Stimulated activated CD8-positive, alpha-beta memory T cell treated with anti-CD3 and anti-CD28 coated beads, Interleukin-2, amount 100 ng/mL, for 1 hour (primary cell): ENCODE results near the gene LGALS14.
"Not testable (repeated sequence)": the region's sequence is repeated elsewhere in the genome, so short reads cannot be mapped to it uniquely, and the experiment has no call there.

ENCODE experiments used
- DNase-seq, 2 donors: peaks; one replicate each; pipeline ENCODE4 v3.0.0-alpha.2; 2020; ENCODE audit warnings: low read depth in 2 of 2

LGALS14 gene

GRCh38 chr19:39704181-39705044 is at the start of gene LGALS14:
TSS of gene LGALS14 (plus strand) at chr19:39704481. CDS start at chr19:39704529, 48 bp downstream.
- no peak for DNase-seq

GRCh38 chr19:39655613-39656012 is 48.7 kb upstream of the LGALS14 start, which contains the start of gene LGALS16:
TSS of gene LGALS16 (plus strand) at chr19:39655913. CDS start at chr19:39655962, 49 bp downstream.
- no peak for DNase-seq

GRCh38 chr19:39659791-39660190 is 44.5 kb upstream of the LGALS14 start:
- DNase-seq: no peak

GRCh38 chr19:39660661-39661060 is 43.6 kb upstream of the LGALS14 start:
- no peak for DNase-seq

GRCh38 chr19:39661565-39661964 is 42.7 kb upstream of the LGALS14 start:
- no peak for DNase-seq

GRCh38 chr19:39669860-39670259 is 34.4 kb upstream of the LGALS14 start:
- not testable (repeated sequence) for DNase-seq

- DNase-seq: no peak
Observed at GRCh38 chr19:39670998-39671397, 33.3 kb upstream of the LGALS14 start.

- no peak for DNase-seq
Observed at GRCh38 chr19:39671739-39672363, 32.4 kb upstream of the LGALS14 start.

- DNase-seq: no peak
Observed at GRCh38 chr19:39672473-39672872, 31.8 kb upstream of the LGALS14 start.

- DNase-seq: not testable (repeated sequence)
Observed at GRCh38 chr19:39673862-39674261, 30.4 kb upstream of the LGALS14 start.

- no peak for DNase-seq
Observed at GRCh38 chr19:39676004-39676403, 28.3 kb upstream of the LGALS14 start.

GRCh38 chr19:39677961-39678889 is 26.1 kb upstream of the LGALS14 start:
- no peak for DNase-seq

GRCh38 chr19:39679056-39679790 is 25.1 kb upstream of the LGALS14 start:
- no peak for DNase-seq

GRCh38 chr19:39679791-39680168 is 24.5 kb upstream of the LGALS14 start:
- no peak for DNase-seq

GRCh38 chr19:39680593-39680992 is 23.7 kb upstream of the LGALS14 start:
- no peak for DNase-seq

- no peak for DNase-seq
Observed at GRCh38 chr19:39681416-39681815, 22.9 kb upstream of the LGALS14 start.

- no peak for DNase-seq
Observed at GRCh38 chr19:39684267-39684666, 20.0 kb upstream of the LGALS14 start.

- DNase-seq: no peak
Observed at GRCh38 chr19:39686739-39687138, 17.5 kb upstream of the LGALS14 start.

- DNase-seq: not testable (repeated sequence)
Observed at GRCh38 chr19:39688637-39689036, 15.6 kb upstream of the LGALS14 start.

- no peak for DNase-seq
Observed at GRCh38 chr19:39692166-39692565, 12.1 kb upstream of the LGALS14 start.

- DNase-seq: no peak
Observed at GRCh38 chr19:39692822-39693221, 11.5 kb upstream of the LGALS14 start.
